HG02852 (cell line): ENCODE data around the gene CDC5L.

Experiments
- ATAC-seq: cut with Tn5 transposase; IDR thresholded peaks from one replicate; pipeline ENCODE4 v1.9.1; 2021; ENCODE audit warnings: mild to moderate bottlenecking, moderate library complexity; ENCODE audit not compliant: unreplicated experiment

The CDC5L gene

GRCh38 chr6:44410363-44410762 is 22.9 kb downstream of the CDC5L start:
- ATAC-seq: no peak

GRCh38 chr6:44411141-44411540 is 23.6 kb downstream of the CDC5L start:
- no peak for ATAC-seq

GRCh38 chr6:44415449-44415848 is 27.9 kb downstream of the CDC5L start:
- ATAC-seq: no peak

GRCh38 chr6:44415873-44416502 is 28.5 kb downstream of the CDC5L start:
- no peak for ATAC-seq

GRCh38 chr6:44422531-44422930 is 35.0 kb downstream of the CDC5L start:
- ATAC-seq: no peak

- ATAC-seq: no peak
Observed at GRCh38 chr6:44423306-44423705, 35.8 kb downstream of the CDC5L start.

GRCh38 chr6:44425951-44426350 is 38.4 kb downstream of the CDC5L start:
- no peak for ATAC-seq

- ATAC-seq: no peak
Observed at GRCh38 chr6:44428682-44429081, 41.2 kb downstream of the CDC5L start.

GRCh38 chr6:44430326-44430725 is 42.8 kb downstream of the CDC5L start:
- ATAC-seq: no peak

GRCh38 chr6:44431118-44431725 is 43.7 kb downstream of the CDC5L start:
- no peak for ATAC-seq

GRCh38 chr6:44432227-44432626 is 44.7 kb downstream of the CDC5L start:
- no peak for ATAC-seq

GRCh38 chr6:44432726-44433125 is 45.2 kb downstream of the CDC5L start:
- no peak for ATAC-seq

- ATAC-seq: no peak
Observed at GRCh38 chr6:44435500-44435899, 48.0 kb downstream of the CDC5L start.

GRCh38 chr6:44438827-44439226 is 51.3 kb downstream of the CDC5L start:
- ATAC-seq: no peak

- no peak for ATAC-seq
Observed at GRCh38 chr6:44439270-44440045, 52.0 kb downstream of the CDC5L start.

- no peak for ATAC-seq
Observed at GRCh38 chr6:44441091-44441855, 53.8 kb downstream of the CDC5L start.

GRCh38 chr6:44442236-44442635 is 54.7 kb downstream of the CDC5L start:
- ATAC-seq: no peak

- no peak for ATAC-seq
Observed at GRCh38 chr6:44442833-44443444, 55.4 kb downstream of the CDC5L start.

GRCh38 chr6:44444853-44445252 is 57.3 kb downstream of the CDC5L start:
- ATAC-seq: no peak

GRCh38 chr6:44446626-44447300 is 59.3 kb downstream of the CDC5L start:
- no peak for ATAC-seq
